Measurements from ENCODE around the gene CADM4. TPM values are rescaled to one million over a fixed set of nuclear protein-coding genes. Genes with fewer than 3 reads are reported as not detected.
A peak's percentile ranks its signal among the peaks of the same experiment; 100 is the strongest.

Gene CADM4
- total RNA-seq, 1 donor from 2014 or later, result 7.7 TPM

- no peak for DNase-seq (ENCODE audit: low spot score)
- Histone ChIP-seq H3K27ac (no peak overlapping the region), H2AFZ (replicated peaks) (no peak overlapping the region), H3K9me3 (ENCODE audit: low read depth) (no peaks in the 10 kb centered on the region), H3F3A (ENCODE audit: low read depth) (no peaks in the 10 kb centered on the region), H3K27me3 (no peaks in the 10 kb centered on the region), H4K20me1 (ENCODE audit: low read depth) (peaks cover 6% of the 10 kb centered on the region), H3K4me1 (no peaks in the 10 kb centered on the region), H3K9ac (peak overlapping the region; percentile 49), H3K4me3 (no peak overlapping the region), H3K79me2 (ENCODE audit: low read depth) (peaks cover 49% of the 10 kb centered on the region), H3K4me2 (no peak overlapping the region), H3K36me3 (no peaks in the 10 kb centered on the region)
- H3K36me3 Mint-ChIP-seq, result peaks cover 35% of the 10 kb centered on the region
- no peaks in the 10 kb centered on the region for H3K9me3 Mint-ChIP-seq
- H3K4me1 Mint-ChIP-seq, result peaks cover 12% of the 10 kb centered on the region
- peak overlapping the region; percentile 28 for H3K27ac Mint-ChIP-seq
- peaks cover 2% of the 10 kb centered on the region for H3K27me3 Mint-ChIP-seq (ENCODE audit: insufficient read depth, low read depth)
- no peak overlapping the region for H3K4me3 Mint-ChIP-seq
- TF ChIP-seq EZH2 (IDR thresholded peaks at IDR 0.05) (no peak), EZH2phosphoT487 (IDR thresholded peaks at IDR 0.05) (no peak), CTCF (IDR thresholded peaks at IDR 0.05) (no peak)
These were observed 29.2 kb downstream of the CADM4 start for GRCh38 chr19:43610493-43610892.

- no peak overlapping the region for H3K9ac ChIP-seq
- peaks cover 6% of the 10 kb centered on the region for H4K20me1 ChIP-seq (ENCODE audit: low read depth)
- H3K79me2 ChIP-seq (ENCODE audit: low read depth), result peaks cover 43% of the 10 kb centered on the region
- no peaks in the 10 kb centered on the region for H3K27me3 ChIP-seq
- Mint-ChIP-seq H3K9me3 (no peaks in the 10 kb centered on the region), H3K4me1 (peaks cover 12% of the 10 kb centered on the region), H3K27me3 (ENCODE audit: insufficient read depth, low read depth) (peaks cover 3% of the 10 kb centered on the region), H3K4me3 (no peak overlapping the region), H3K36me3 (peaks cover 35% of the 10 kb centered on the region), H3K27ac (no peak overlapping the region)
- DNase-seq (ENCODE audit: low spot score), result no peak
- no peaks in the 10 kb centered on the region for H3F3A ChIP-seq (ENCODE audit: low read depth)
- H3K9me3 ChIP-seq (ENCODE audit: low read depth), result no peaks in the 10 kb centered on the region
- TF ChIP-seq EZH2 (IDR thresholded peaks at IDR 0.05), result no peak
- no peak for TF ChIP-seq CTCF (IDR thresholded peaks at IDR 0.05)
- TF ChIP-seq EZH2phosphoT487 (IDR thresholded peaks at IDR 0.05), result no peak
- no peak overlapping the region for H2AFZ ChIP-seq (replicated peaks)
- H3K4me2 ChIP-seq, result no peak overlapping the region
- no peak overlapping the region for H3K27ac ChIP-seq
- no peak overlapping the region for H3K4me3 ChIP-seq
- no peaks in the 10 kb centered on the region for H3K36me3 ChIP-seq
- no peaks in the 10 kb centered on the region for H3K4me1 ChIP-seq
These were observed 29.8 kb downstream of the CADM4 start for GRCh38 chr19:43609872-43610271.

- H3K36me3 Mint-ChIP-seq, result peaks cover 20% of the 10 kb centered on the region
- H3K9me3 Mint-ChIP-seq, result no peaks in the 10 kb centered on the region
- H3K9ac ChIP-seq, result no peak overlapping the region
These were observed 32.1 kb downstream of the CADM4 start for GRCh38 chr19:43607238-43608205.

More at GRCh38 chr19:43607238-43608205, 32.1 kb downstream of the CADM4 start:
- H3K27ac Mint-ChIP-seq, result no peak overlapping the region
- Histone ChIP-seq H3K27me3 (no peaks in the 10 kb centered on the region), H3K4me3 (no peak overlapping the region), H3K4me2 (no peak overlapping the region), H3K4me1 (no peaks in the 10 kb centered on the region), H2AFZ (replicated peaks) (no peak overlapping the region), H4K20me1 (ENCODE audit: low read depth) (peaks cover 6% of the 10 kb centered on the region), H3F3A (ENCODE audit: low read depth) (no peaks in the 10 kb centered on the region), H3K79me2 (ENCODE audit: low read depth) (peaks cover 22% of the 10 kb centered on the region), H3K36me3 (no peaks in the 10 kb centered on the region), H3K27ac (no peak overlapping the region), H3K9me3 (ENCODE audit: low read depth) (no peaks in the 10 kb centered on the region)
- H3K4me1 Mint-ChIP-seq, result peaks cover 12% of the 10 kb centered on the region
- DNase-seq (ENCODE audit: low spot score), result no peak
- no peak overlapping the region for H3K4me3 Mint-ChIP-seq
- H3K27me3 Mint-ChIP-seq (ENCODE audit: insufficient read depth, low read depth), result peaks cover 2% of the 10 kb centered on the region
- TF ChIP-seq EZH2phosphoT487 (IDR thresholded peaks at IDR 0.05), result no peak
- no peak for TF ChIP-seq CTCF (IDR thresholded peaks at IDR 0.05)
- TF ChIP-seq EZH2 (IDR thresholded peaks at IDR 0.05), result no peak

All from neural progenitor cell (in vitro differentiated cells).